Middle frontal gyrus (tissue), 1 donor: Measurements from ENCODE around the gene RNF133.
"Not testable (repeated sequence)": the region's sequence is repeated elsewhere in the genome, so short reads cannot be mapped to it uniquely, and the experiment has no call there.

ENCODE experiments used
- DNase-seq: peaks from one replicate; pipeline ENCODE4 v3.0.0-alpha.2; 2015; ENCODE audit warnings: low spot score; ENCODE audit errors: extremely low spot score

RNF133 gene

DNA sequence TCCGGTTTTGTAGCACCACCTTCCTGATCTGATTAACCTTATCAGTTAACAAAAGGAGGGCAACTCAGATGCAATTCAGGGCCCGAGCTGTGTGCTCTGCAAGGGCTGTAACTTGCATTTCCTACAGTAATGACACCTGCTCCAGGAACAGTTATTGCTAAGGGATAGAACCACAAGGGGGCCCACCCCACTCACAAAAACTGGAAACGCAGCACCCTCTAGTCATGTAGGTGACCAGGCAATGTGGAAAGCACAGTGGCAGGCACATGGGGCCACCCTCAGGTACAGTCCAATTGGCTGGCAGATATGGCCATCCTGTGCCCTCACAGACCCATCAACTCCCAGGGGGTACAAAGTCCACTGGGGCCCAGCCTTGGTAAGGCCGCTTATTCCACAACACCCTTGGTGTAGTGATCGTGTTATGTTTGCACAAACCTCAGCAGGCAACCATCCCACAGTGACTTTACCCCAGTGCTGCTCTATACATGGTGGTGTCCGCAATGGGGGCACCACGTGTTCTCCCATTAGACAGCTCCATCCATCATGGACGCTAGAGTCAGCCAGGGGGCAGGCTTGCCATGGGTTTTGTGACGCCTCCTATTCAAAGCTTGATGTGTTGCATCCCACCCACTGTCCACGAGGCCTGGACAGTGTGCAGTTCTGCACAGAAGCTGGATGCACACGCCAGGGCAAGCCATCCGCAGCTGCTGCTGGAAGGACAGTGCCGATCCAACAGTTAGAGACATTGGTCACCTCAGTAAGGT is 9.4 kb downstream of the RNF133 start:
- DNase-seq = no peak

- DNase-seq = no peak
Observed at GRCh38 chr7:122688400-122688998, 10.4 kb downstream of the RNF133 start.

- no peak for DNase-seq
Observed at GRCh38 chr7:122686360-122686878, 12.5 kb downstream of the RNF133 start.

GRCh38 chr7:122684504-122684903 is 14.4 kb downstream of the RNF133 start:
- no peak for DNase-seq

- no peak for DNase-seq
Observed at GRCh38 chr7:122682815-122683550, 15.9 kb downstream of the RNF133 start.

DNA sequence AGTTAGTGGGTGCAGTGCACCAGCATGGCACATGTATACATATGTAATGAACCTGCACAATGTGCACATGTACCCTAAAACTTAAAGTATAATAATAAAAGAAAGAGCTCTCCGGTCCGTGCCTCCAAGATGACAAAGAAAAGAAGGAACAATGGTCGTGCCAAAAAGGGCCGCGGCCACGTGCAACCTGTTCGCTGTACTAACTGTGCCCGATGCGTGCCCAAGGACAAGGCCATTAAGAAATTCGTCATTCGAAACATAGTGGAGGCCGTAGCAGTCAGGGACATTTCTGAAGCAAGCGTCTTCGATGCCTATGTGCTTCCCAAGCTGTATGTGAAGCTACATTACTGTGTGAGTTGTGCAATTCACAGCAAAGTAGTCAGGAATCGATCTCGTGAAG is 17.7 kb downstream of the RNF133 start:
- DNase-seq = not testable (repeated sequence)

GRCh38 chr7:122679813-122680212 is 19.1 kb downstream of the RNF133 start:
- DNase-seq = no peak

- not testable (repeated sequence) for DNase-seq
Observed at GRCh38 chr7:122679269-122679709, 19.6 kb downstream of the RNF133 start.

DNA sequence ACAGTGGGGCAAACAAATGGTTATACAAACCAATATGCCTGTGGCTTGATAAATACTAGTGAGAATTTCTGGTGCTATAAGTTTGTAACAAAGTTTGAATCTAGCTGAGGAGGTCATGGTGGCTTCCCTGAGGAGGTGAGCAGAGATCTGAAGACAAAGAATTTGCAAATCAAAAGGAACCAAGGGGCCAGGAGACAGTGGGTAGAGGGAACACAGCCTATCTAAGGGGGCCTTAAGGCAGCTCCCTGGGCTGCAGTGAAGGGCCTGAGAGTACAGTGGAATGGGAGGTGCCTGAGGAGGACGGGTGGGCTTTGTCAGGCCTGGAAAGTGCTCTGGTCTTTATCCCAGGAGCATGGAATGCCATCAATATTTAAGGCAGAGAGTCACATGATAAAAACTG is 21.8 kb downstream of the RNF133 start:
- DNase-seq = no peak

DNA sequence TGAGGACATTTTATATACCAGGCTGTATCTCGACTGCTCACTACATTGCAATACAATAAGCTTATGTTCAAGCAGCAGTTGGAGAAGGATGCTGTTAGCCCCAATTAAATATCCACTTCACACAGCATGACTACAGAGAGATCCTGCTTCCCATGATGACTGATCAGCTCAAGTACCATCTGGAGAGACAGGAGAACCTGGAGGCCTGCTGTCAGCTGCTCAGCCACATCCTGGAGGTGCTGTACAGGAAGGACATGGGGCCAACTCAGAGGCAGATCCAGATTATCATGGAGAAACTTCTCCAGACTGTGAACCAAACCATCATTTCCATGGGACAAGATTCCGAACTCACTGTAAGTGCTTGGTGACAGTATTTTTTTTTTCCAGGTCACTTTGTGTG is 22.5 kb downstream of the RNF133 start:
- no peak for DNase-seq

DNA sequence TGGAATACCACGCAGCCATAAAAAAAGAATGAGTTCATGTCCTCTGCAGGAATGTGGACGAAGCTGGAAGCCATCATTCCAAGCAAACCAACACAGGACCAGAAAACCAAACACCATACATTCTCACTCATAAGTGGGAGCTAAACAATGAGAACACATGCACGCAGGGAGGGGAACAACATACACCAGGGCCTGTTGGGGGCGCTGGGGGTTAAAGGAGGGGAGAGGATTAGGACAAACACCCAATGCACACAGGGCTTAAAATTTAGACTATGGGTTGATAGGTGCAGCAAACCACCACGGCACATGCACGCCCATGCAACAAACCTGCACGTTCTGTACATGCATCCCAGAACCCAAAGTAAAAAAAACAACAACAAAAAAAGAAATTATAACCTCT is 23.3 kb downstream of the RNF133 start:
- no peak for DNase-seq

DNA sequence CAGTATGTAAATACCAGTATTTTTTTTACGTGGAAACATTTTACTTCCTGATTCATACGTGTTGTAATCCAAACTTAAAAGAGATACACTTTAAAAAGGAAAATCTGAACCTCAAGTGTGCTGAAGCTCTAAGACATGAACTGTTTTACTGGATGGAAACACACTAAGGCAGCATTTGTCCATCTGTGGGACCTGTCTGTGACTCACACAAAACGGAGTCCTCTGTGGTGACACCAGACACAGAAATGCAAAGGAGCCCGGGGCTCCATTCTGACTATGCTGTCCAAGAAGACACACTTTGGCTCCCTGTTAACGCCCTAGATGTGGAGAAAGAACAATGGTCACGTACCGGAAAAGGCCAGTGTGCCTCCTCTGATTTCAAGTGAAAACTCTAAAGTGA is 23.9 kb downstream of the RNF133 start:
- DNase-seq = no peak

DNA sequence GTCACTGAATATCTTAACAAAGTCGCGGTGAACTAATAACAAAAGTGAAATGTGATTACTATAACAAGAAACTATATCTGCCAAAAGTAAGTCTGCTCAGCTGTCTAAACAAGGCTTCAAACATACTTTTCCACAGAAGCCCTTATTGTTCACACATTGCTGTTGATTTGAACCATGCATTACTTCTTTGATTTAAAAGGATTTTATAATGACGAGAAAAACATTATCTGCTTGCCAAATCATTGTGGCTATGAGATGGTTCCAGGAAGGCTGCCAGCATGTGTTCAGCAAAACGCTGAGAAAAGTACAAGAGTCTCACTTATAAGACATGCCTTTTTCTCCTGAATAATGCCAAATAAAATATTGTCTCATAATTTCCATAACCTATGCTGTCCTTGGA is 24.4 kb downstream of the RNF133 start:
- DNase-seq = peak; percentile 35

DNA sequence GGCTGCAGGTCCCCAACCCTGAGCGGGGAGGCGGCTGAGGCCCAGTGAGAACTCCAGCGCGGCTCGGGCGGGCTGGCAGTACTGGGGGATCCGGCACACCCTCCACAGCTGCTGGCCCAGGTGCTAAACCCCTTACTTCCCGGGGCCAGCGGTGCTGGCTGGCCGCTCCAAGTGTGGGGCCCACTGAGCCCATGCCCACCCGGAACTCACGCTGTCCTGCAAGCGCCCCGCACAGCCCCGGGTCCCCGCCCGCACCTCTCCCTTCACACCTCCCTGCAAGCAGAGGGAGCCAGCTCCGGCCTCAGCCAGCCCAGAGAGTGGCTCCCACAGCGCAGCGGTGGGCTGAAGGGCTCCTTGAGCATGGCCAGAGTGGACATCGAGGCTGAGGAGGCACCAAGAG is 25.0 kb downstream of the RNF133 start:
- no peak for DNase-seq

DNA sequence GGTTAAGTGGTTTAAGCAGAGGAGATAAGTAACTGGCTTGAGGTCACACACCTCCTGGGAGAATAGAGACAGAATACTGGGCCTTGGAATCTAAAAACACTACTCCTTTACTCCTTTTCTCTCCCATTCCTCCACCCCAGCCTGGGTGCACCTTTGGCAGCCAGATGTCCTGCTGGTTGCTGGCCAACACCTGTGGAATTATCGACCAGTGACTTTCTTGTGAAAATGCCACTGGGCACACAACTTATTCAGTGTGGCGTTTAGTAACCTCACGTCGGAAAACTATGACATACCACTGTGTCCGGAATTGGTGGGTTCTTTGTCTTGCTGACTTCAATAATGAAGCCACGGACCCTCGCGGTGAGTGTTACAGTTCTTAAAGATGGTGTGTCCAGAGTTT is 26.4 kb downstream of the RNF133 start:
- no peak for DNase-seq

- DNase-seq = no peak
Observed at GRCh38 chr7:122663733-122664132, 35.2 kb downstream of the RNF133 start.

GRCh38 chr7:122658856-122659255 is 40.1 kb downstream of the RNF133 start:
- DNase-seq = no peak

GRCh38 chr7:122653685-122654084 is 45.2 kb downstream of the RNF133 start:
- DNase-seq = no peak

GRCh38 chr7:122652876-122653275 is 46.0 kb downstream of the RNF133 start:
- no peak for DNase-seq

DNA sequence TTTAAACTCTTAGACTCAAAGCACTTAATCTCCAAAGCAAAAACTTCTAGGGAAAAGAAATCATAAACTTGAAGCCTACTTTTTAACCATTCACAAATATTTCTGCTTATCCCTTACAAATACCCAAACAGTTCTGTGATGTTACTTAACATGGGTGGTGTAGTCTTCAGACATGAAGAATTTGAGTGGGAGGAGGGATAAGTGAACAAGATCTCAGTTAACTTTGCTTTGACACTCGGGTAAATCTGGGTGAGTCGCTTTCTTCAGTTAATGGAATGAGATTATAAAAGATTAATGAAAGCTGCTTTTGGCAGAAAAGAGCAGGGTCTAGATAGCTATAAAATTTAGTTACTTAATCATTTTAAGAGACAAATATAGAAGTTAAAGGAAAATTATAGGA is 47.5 kb downstream of the RNF133 start:
- DNase-seq = no peak
